ENCODE measurements around the gene PAK5.

The PAK5 gene

GRCh38 chr20:9508240-9508661 is 330.6 kb downstream of the PAK5 start:
- Histone ChIP-seq H3K4me3 (ENCODE audit: low read length) (no peak overlapping the region), H3K27me3 (replicated peaks; ENCODE audit: insufficient read depth, low read length) (no peaks in the 10 kb centered on the region), H2AFZ (ENCODE audit: low read length) (no peak overlapping the region), H3K9ac (ENCODE audit: low read length) (no peak overlapping the region), H3K36me3 (replicated peaks; ENCODE audit: insufficient read depth, low read length) (no peaks in the 10 kb centered on the region), H4K20me1 (ENCODE audit: insufficient read depth, low read length) (no peaks in the 10 kb centered on the region), H3K9me2 (replicated peaks; ENCODE audit: insufficient read depth, low read length) (no peaks in the 10 kb centered on the region), H3K9me3 (replicated peaks; ENCODE audit: insufficient read depth, low read length) (no peaks in the 10 kb centered on the region), H3F3A (ENCODE audit: insufficient read depth, low read length) (peaks cover 35% of the 10 kb centered on the region), H3K4me2 (ENCODE audit: low read depth, low read length) (no peak overlapping the region), H3K27ac (ENCODE audit: low read length) (no peak overlapping the region), H3K4me1 (ENCODE audit: low read length) (peaks cover 25% of the 10 kb centered on the region), H3K79me2 (ENCODE audit: low read length) (peaks cover 28% of the 10 kb centered on the region)
- DNase-seq = no peak
- TF ChIP-seq EZH2phosphoT487 (IDR thresholded peaks at IDR 0.05; ENCODE audit: low read length) (no peak), CTCF (IDR thresholded peaks at IDR 0.05; ENCODE audit: low read length) (no peak)

GRCh38 chr20:9507544-9508239 is 331.2 kb downstream of the PAK5 start:
- H3F3A ChIP-seq (ENCODE audit: insufficient read depth, low read length) = peaks cover 30% of the 10 kb centered on the region
- H3K4me3 ChIP-seq (ENCODE audit: low read length) = no peak overlapping the region
- no peak for DNase-seq
- no peaks in the 10 kb centered on the region for H3K9me3 ChIP-seq (replicated peaks; ENCODE audit: insufficient read depth, low read length)
- no peak overlapping the region for H2AFZ ChIP-seq (ENCODE audit: low read length)
- no peaks in the 10 kb centered on the region for H3K36me3 ChIP-seq (replicated peaks; ENCODE audit: insufficient read depth, low read length)
- no peaks in the 10 kb centered on the region for H3K9me2 ChIP-seq (replicated peaks; ENCODE audit: insufficient read depth, low read length)
- no peak overlapping the region for H3K9ac ChIP-seq (ENCODE audit: low read length)
- H3K79me2 ChIP-seq (ENCODE audit: low read length) = peaks cover 23% of the 10 kb centered on the region
- H3K4me2 ChIP-seq (ENCODE audit: low read depth, low read length) = no peak overlapping the region
- no peak overlapping the region for H3K27ac ChIP-seq (ENCODE audit: low read length)
- TF ChIP-seq EZH2 (optimal IDR thresholded peaks at IDR 0.05; ENCODE audit: low read depth, low read length) (no peak), EZH2phosphoT487 (IDR thresholded peaks at IDR 0.05; ENCODE audit: low read length) (no peak), CTCF (IDR thresholded peaks at IDR 0.05; ENCODE audit: low read length) (no peak)
- H4K20me1 ChIP-seq (ENCODE audit: insufficient read depth, low read length) = no peaks in the 10 kb centered on the region
- peaks cover 25% of the 10 kb centered on the region for H3K4me1 ChIP-seq (ENCODE audit: low read length)
- no peaks in the 10 kb centered on the region for H3K27me3 ChIP-seq (replicated peaks; ENCODE audit: insufficient read depth, low read length)

DNA sequence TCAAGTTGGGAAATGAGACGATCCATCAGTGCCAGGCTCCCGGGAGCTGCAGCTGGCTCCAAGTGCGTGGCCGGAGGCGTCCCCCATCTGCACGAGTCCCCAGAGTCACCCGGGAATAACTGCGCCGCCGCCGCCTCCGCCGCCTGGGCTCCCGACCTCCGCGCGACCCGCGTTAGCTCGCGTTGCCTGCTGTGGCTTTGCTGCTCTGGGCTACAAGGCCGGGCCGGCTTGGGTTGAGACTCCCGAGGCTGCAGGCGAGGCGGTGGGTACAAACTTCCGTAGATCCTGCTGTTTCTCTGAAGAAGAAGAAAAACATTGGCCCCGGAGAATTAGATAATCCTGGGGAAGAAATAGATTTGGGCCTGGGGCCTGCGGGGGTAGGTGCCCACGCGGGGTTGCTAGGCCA is 331.9 kb downstream of the PAK5 start:
- no peaks in the 10 kb centered on the region for H3K27me3 ChIP-seq (replicated peaks; ENCODE audit: insufficient read depth, low read length)
- H3K36me3 ChIP-seq (replicated peaks; ENCODE audit: insufficient read depth, low read length) = no peaks in the 10 kb centered on the region
- TF ChIP-seq CTCF (IDR thresholded peaks at IDR 0.05; ENCODE audit: low read length) = no peak
- TF ChIP-seq EZH2 (optimal IDR thresholded peaks at IDR 0.05; ENCODE audit: low read depth, low read length) = no peak
- no peak for TF ChIP-seq EZH2phosphoT487 (IDR thresholded peaks at IDR 0.05; ENCODE audit: low read length)
- no peaks in the 10 kb centered on the region for H3K9me3 ChIP-seq (replicated peaks; ENCODE audit: insufficient read depth, low read length)
- H3F3A ChIP-seq (ENCODE audit: insufficient read depth, low read length) = peaks cover 22% of the 10 kb centered on the region
- H3K79me2 ChIP-seq (ENCODE audit: low read length) = peaks cover 15% of the 10 kb centered on the region
- no peak overlapping the region for H3K4me3 ChIP-seq (ENCODE audit: low read length)
- H3K4me1 ChIP-seq (ENCODE audit: low read length) = peaks cover 25% of the 10 kb centered on the region
- no peak overlapping the region for H3K27ac ChIP-seq (ENCODE audit: low read length)
- no peaks in the 10 kb centered on the region for H4K20me1 ChIP-seq (ENCODE audit: insufficient read depth, low read length)
- H2AFZ ChIP-seq (ENCODE audit: low read length) = no peak overlapping the region
- no peak overlapping the region for H3K4me2 ChIP-seq (ENCODE audit: low read depth, low read length)
- H3K9me2 ChIP-seq (replicated peaks; ENCODE audit: insufficient read depth, low read length) = no peaks in the 10 kb centered on the region
- H3K9ac ChIP-seq (ENCODE audit: low read length) = no peak overlapping the region
- no peak for DNase-seq
